ENCODE data around the gene PLXNA1.

- no peak; a peak in 1 of 6 replicates for TF ChIP-seq CTCF (IDR thresholded peaks at IDR 0.05 in 2 of 3, conservative IDR thresholded peaks at IDR 0.05 in 1 of 3; ENCODE audit: control insufficient read depth in 2 of 3, extremely low read depth in 1 of 3, insufficient read depth in 1 of 3, low read depth in 3 of 3, low read length in 3 of 3)
- no peak for TF ChIP-seq POLR2A (IDR thresholded peaks at IDR 0.05; ENCODE audit: low read depth, low read length)
- TF ChIP-seq BHLHE40 (IDR thresholded peaks at IDR 0.05; ENCODE audit: borderline replicate concordance in 1 of 2, low read depth in 2 of 2, low read length in 1 of 2): no peak
- TF ChIP-seq POLR2AphosphoS5 (IDR thresholded peaks at IDR 0.05; ENCODE audit: low read length): no peak
- no peak for TF ChIP-seq MXI1 (IDR thresholded peaks at IDR 0.05; ENCODE audit: low read depth, low read length)
- no peak for TF ChIP-seq FOXK2 (IDR thresholded peaks at IDR 0.05)
- TF ChIP-seq YY1 (IDR thresholded peaks at IDR 0.05; ENCODE audit: low read depth, low read length): no peak
- TF ChIP-seq USF2 (IDR thresholded peaks at IDR 0.05; ENCODE audit: borderline replicate concordance, low read depth, low read length): no peak
Measured at GRCh38 chr3:126939338-126939718, 43.6 kb upstream of the PLXNA1 start.
